ENCODE data around the gene SERF2. TPM values are rescaled to one million over a fixed set of nuclear protein-coding genes. Genes with fewer than 3 reads are reported as not detected.

The SERF2 gene
- total and polyA plus RNA-seq, 10 of the 15 experiments (the other 5 are each of a cell fraction or from before 2014, with no cell fraction given), result 464 to 4,159 (median 1,014) TPM

DNA sequence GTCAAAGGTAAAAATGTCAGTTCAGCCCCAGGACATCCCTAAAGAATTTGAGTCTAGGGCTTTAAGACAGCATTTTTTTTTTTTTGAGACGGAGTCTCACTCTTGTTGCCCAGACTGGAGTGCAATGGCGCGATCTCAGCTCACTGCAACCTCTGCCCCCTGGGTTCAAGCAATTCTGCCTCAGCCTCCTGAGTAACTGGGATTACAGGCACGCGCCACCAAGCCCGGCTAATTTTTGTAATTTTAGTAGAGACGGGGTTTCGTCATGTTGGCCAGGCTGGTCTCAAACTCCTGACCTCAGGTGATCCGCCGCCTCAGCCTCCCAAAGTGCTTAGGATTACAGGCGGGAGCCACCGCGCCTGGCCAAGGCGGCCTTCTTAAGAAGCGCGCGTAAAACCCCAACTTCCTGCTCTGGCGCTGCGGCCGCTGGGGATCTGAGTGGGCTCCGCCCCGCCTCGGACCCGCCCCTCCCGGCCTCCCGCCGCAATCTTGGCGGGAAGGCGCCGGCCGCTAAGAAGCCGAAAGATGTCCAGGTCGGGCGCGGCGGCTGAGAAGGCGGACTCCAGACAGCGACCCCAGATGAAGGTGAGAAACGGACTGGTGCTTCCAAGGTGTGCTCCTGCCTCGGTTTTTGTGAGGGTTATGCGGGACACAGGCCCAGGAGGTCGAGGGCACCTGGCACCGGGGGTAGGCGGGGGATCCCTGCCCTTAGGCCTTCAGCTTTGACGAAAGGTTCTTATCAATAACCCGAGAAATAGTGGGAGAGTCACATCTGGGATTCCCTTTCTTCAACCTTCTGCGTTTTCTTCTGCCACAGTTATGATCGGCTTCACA lies 34.6 kb downstream of the SERF2 start, which contains the start of gene WDR76 (continued):
- TF ChIP-seq, protein P1, sequence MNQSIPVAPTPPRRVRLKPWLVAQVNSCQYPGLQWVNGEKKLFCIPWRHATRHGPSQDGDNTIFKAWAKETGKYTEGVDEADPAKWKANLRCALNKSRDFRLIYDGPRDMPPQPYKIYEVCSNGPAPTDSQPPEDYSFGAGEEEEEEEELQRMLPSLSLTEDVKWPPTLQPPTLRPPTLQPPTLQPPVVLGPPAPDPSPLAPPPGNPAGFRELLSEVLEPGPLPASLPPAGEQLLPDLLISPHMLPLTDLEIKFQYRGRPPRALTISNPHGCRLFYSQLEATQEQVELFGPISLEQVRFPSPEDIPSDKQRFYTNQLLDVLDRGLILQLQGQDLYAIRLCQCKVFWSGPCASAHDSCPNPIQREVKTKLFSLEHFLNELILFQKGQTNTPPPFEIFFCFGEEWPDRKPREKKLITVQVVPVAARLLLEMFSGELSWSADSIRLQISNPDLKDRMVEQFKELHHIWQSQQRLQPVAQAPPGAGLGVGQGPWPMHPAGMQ (IDR thresholded peaks at IDR 0.05; ENCODE audit: borderline replicate concordance), result no peak
- TF ChIP-seq KAT2A (conservative IDR thresholded peaks at IDR 0.05; ENCODE audit: control insufficient read depth, low read depth, low read length) (no peak), RFX5 (IDR thresholded peaks at IDR 0.05; ENCODE audit: low read depth, low read length) (no peak), ZNF207 (IDR thresholded peaks at IDR 0.05; ENCODE audit: borderline replicate concordance) (no peak), PRDM15 (CRISPR knock-in tag; IDR thresholded peaks at IDR 0.05) (no peak), ETV6 (conservative IDR thresholded peaks at IDR 0.05 in 1 of 2, IDR thresholded peaks at IDR 0.05 in 1 of 2; ENCODE audit: borderline replicate concordance in 1 of 2, low read depth in 1 of 2) (no peak), MYC (IDR thresholded peaks at IDR 0.05; ENCODE audit: insufficient read depth, insufficient read length, insufficient replicate concordance, low read length, severe bottlenecking) (no peak), NBN (IDR thresholded peaks at IDR 0.05) (peak; percentile 74), BRCA1 (IDR thresholded peaks at IDR 0.05; ENCODE audit: low read depth, low read length) (no peak), TBL1XR1 (IDR thresholded peaks at IDR 0.05; ENCODE audit: low read depth, low read length) (no peak), MTA2 (IDR thresholded peaks at IDR 0.05; ENCODE audit: low read depth) (peak; percentile 19; the same call in 1 of the 2 replicates), KDM1A (IDR thresholded peaks at IDR 0.05; ENCODE audit: borderline replicate concordance) (no peak), DPF2 (IDR thresholded peaks at IDR 0.05) (0 out of 2 replicates have a peak, but pooled peaks have one; percentile 34), HDAC6 (IDR thresholded peaks at IDR 0.05; ENCODE audit: unreplicated experiment) (no peak)
- TF ChIP-seq, protein P2, sequence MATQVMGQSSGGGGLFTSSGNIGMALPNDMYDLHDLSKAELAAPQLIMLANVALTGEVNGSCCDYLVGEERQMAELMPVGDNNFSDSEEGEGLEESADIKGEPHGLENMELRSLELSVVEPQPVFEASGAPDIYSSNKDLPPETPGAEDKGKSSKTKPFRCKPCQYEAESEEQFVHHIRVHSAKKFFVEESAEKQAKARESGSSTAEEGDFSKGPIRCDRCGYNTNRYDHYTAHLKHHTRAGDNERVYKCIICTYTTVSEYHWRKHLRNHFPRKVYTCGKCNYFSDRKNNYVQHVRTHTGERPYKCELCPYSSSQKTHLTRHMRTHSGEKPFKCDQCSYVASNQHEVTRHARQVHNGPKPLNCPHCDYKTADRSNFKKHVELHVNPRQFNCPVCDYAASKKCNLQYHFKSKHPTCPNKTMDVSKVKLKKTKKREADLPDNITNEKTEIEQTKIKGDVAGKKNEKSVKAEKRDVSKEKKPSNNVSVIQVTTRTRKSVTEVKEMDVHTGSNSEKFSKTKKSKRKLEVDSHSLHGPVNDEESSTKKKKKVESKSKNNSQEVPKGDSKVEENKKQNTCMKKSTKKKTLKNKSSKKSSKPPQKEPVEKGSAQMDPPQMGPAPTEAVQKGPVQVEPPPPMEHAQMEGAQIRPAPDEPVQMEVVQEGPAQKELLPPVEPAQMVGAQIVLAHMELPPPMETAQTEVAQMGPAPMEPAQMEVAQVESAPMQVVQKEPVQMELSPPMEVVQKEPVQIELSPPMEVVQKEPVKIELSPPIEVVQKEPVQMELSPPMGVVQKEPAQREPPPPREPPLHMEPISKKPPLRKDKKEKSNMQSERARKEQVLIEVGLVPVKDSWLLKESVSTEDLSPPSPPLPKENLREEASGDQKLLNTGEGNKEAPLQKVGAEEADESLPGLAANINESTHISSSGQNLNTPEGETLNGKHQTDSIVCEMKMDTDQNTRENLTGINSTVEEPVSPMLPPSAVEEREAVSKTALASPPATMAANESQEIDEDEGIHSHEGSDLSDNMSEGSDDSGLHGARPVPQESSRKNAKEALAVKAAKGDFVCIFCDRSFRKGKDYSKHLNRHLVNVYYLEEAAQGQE (IDR thresholded peaks at IDR 0.05; ENCODE audit: low read depth, low read length), result no peak
- TF ChIP-seq, protein P3, sequence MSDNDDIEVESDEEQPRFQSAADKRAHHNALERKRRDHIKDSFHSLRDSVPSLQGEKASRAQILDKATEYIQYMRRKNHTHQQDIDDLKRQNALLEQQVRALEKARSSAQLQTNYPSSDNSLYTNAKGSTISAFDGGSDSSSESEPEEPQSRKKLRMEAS (IDR thresholded peaks at IDR 0.05; ENCODE audit: low read depth, low read length), result no peak
- TF ChIP-seq, protein P4, sequence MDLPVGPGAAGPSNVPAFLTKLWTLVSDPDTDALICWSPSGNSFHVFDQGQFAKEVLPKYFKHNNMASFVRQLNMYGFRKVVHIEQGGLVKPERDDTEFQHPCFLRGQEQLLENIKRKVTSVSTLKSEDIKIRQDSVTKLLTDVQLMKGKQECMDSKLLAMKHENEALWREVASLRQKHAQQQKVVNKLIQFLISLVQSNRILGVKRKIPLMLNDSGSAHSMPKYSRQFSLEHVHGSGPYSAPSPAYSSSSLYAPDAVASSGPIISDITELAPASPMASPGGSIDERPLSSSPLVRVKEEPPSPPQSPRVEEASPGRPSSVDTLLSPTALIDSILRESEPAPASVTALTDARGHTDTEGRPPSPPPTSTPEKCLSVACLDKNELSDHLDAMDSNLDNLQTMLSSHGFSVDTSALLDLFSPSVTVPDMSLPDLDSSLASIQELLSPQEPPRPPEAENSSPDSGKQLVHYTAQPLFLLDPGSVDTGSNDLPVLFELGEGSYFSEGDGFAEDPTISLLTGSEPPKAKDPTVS (IDR thresholded peaks at IDR 0.05; ENCODE audit: low read depth, low read length), result no peak
